GM19351 (cell line): Measurements from ENCODE around the gene SMIM14.
"Not testable (repeated sequence)": the region's sequence is repeated elsewhere in the genome, so short reads cannot be mapped to it uniquely, and the experiment has no call there.

ENCODE experiments used
- ATAC-seq: cut with Tn5 transposase; IDR thresholded peaks from one replicate; pipeline ENCODE4 v1.9.1; 2021; ENCODE audit warnings: mild to moderate bottlenecking, moderate library complexity; ENCODE audit not compliant: unreplicated experiment

Gene SMIM14

DNA sequence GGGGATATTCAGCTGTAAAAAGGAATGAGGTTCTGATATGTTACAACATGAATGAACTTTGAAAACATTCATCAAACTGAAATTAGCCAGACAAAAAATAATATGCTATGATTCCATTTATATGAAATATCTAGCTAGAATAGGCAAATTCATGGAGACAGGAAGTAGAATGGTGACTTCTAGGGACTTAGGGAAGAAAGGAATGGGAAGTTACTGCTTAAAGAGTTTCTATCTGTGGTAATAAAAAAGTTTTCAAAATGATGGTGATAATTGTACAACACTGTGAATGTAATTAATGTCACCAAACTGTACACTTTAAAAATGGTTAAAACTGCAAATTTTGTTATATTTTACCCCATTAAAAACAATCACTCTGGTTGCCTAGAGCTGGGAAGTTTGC, 30.2 kb downstream of the SMIM14 start:
- no peak for ATAC-seq

DNA sequence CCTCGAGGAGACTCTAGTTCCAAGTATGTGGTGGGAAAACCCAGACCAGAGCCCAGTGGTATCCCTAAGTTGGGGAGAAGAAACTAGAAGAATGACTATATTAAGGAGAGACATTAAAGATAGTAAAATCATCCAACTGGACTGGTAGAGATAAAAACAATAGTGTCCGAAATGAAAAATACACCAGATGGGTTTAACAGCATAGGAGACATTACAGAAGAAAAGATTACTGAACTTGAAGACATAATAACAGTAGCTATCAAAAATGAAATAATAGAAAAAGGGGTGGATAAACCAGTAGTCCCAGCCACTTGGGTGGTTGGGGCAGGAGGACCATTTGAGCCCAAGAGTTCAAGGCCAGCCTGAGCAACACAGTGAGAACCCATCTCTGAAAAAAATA, 31.9 kb downstream of the SMIM14 start:
- no peak for ATAC-seq

DNA sequence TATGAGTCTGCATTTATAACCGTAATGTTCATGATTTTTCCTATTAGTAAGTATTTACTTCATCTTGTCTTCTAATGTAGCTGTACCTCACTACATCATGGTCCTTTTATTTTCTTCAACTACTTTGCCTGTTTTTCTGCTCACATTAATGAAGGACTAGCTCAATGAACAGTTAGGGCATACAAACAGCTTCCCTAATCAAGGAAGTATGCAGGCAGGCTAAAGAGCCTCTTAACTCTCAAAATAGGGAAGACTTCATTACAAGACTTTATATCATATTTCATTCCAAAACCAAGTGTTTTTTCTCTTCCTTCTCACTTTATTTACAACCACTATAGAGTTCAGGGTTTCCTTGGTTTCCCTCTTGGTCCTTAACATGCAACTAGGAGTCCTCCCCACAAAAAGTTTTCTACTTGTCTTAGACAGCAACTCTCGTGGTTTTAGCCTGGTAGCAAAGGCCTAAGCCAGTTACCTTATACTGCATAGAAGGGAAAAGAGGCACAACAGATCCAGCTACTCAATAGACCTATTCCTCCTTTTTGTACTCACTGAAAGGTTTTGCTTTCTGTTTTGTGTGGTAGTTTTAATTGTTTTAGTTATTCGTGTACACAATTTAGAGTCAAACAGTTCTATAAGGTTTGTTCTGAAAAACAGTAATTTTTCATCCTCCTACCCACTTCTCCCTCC, 40.8 kb downstream of the SMIM14 start:
- no peak for ATAC-seq

DNA sequence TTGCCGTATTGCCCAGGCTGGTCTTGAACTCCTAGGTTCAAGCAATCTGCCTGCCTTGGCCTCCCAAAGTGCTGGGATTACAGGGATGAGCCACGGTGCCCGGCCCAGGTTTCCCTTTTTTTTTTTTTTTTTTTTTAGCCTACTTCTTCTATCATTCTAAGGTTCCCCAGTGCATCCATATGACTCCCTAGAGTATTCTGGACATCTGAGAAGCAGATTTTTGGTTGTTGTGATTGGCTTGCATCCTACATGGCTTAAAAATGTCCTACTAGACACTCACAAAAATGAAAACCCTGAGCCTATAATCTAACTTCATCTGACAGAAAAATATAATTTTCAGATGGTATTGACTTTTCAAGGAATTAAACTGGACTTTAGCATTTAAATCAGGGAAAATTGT, 41.7 kb downstream of the SMIM14 start:
- no peak for ATAC-seq

DNA sequence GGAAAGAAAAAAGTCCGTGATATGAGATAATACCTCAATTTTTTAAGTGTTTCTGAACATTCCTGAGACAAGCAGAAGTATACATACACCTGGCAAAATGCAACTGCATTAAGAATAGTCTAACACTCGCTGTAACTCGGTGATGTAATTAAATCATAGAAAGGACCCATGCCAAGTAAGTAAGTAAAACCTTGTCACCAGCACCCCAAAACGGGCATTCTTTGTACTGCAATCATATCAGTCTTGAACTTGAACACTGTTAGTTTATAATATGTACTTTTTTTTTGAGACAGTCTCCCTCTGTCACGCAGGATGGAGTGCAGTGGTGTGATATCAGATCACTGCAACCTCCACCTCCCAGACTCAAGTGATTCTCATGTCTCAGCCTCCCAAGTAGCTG, 47.4 kb downstream of the SMIM14 start:
- ATAC-seq: no peak

DNA sequence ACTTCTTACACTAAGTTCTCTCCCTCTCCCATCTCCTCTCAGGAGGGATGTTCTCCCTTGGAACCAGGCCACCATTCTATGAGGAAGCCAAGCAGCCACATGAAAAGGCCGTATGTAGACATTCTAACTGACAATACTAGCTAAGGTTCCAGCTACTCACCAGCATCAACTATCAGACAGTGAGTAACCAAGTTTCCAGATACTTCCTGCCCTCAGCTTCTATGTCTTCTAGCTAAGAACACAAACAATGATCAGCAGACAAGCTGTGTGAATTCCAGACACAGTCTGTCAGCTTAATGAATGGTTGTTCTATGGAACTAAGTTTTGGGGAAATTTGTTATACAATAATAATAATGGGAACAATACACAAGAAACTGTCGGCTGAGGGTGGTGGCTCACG, 50.8 kb downstream of the SMIM14 start:
- no peak for ATAC-seq

DNA sequence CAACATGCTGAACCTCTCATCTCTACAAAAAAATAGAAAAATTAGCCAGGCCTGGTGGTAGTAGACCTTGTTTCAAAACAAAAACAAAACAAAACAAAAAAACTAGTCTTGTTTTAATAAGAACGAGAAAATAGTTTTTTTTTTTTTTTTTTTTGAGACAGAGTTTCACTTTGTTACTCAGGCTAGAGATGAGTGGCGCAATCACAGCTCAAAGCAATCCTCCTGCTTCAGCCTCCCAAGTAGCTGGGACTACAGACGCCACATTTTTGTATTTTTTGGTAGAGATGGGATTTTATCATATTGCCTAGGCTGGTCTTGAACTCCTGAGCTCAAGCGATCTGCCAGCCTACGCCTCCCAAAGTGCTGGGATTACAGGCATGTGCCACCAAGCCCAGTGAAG, 63.7 kb downstream of the SMIM14 start:
- no peak for ATAC-seq

DNA sequence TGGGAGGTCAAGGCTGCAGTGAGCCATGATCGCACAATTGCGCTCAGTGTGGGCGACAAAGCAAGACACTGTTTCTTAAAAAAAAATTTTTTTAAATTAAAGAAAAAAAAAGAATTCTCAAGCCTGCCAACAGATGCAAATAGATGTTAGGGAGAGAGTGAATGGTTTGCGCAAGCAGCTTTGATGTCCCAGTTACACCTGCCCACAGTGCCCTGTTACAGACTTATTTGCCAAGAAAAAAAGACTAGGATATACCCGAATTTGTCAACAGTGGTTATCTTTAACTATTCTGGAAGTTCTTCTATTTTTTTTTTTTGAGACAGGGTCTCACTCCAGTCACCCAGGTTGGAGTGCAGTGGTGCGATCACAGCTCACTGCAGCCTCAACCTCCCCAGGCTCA, 67.2 kb downstream of the SMIM14 start:
- ATAC-seq: no peak

DNA sequence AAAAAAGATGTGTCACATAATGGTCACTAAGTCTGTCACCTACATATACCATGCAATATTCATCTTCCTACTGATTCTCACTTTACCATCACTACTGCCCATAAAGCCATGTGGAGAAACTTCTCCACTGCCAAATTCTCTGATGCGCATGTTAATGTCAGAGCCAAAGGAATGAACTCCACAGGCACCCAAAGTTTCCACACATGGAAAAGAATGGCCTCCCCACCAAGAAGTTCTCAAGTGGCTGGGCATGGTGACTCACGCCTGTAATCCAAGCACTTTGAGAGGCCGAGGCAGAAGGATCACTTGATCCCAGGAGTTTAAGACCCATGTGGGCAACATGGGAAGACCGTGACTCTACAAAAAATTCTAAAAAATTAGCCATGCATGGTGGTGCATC, 67.6 kb downstream of the SMIM14 start:
- ATAC-seq: no peak

DNA sequence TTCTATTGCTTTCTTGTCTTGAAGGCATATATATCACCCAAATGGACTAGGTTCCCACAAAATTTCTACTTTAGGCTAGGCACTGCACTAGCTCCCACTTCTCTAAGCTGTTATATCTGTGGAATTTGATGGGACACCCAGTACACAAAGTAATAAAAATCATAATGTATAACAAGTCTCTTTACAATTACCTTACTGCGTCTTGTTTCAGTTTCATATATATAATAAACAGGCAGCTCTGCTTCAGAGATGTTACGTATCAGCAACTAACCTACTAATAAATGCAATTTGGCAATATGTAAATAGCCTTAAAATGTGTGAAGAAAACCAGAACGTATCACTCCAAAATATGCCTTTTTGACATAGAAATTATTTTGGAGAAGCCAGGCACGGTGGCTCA, 69.5 kb downstream of the SMIM14 start:
- ATAC-seq: no peak

DNA sequence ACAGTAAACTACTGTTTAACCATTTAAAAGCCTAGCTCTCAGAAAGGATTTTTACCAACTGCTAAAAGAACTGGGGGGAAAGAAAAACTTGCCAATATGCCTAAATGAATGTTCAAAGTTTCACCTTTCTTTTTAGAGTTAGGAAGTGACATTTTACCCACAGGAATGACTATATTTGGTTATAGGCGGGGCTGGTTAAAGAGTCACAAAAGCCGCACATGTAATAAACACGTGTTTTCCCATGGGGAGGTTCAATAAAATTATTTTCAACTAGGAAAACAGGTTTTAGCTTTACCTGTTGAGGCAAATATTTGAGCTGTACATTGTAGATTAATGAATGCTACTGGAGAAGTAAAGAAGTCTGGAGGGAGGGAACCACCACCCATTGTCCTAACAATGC, 69.9 kb downstream of the SMIM14 start:
- ATAC-seq: no peak

DNA sequence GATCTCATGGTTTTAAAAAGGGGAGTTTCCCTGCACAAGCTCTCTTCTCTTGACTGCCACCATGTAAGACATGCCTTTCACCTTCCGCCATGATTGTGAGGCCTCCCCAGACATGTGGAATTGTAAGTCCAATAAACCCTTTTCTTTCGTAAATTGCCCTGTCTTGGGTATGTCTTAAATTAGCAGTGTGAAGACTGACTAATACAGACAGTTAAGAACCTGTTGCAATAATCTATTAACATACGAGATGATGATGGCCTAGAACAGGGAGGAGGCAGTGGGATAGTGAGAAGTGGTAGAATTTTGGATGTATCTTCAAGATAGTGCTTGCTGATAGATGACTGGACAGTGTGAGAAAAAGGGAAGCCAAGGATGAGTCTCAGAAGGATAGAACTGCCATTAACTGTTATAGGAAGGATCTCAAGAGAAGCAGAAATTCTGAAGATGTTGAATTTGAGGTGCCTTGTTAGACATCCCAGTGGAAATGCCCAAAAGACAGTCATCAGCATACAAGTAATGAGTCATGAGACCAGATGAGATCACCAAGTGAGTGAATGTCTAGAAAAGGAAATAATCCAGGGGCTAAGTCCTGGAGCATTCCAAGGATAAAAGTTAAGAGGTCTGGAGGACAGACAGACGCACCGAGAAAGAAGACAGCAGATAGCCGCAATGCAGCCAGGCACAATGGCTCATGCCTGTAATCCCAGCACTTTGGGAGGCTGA, 72.6 kb downstream of the SMIM14 start:
- ATAC-seq: no peak

DNA sequence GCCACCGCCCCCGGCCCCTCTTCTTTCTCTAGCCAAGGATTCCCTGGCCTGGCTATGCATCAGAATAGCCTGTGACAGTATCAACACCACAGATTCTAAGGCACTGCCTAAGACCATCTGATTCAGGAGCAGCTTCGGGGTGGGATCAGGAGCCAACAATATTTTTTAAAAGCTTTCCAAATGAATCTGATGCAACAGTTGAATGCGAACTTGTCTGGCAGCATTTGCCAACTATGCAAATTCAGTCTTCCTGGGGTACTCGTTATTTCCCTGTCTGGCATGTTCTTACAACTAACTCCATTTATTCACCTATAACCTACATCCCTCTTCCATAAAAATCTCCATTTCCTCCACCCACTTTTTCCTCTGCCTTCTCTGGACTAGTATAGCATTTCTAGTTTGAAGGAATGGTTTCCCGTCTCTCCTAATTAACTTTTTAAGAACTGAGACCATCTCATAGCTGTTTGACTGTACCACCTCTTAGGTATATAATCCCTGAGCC, 75.3 kb downstream of the SMIM14 start:
- no peak for ATAC-seq

DNA sequence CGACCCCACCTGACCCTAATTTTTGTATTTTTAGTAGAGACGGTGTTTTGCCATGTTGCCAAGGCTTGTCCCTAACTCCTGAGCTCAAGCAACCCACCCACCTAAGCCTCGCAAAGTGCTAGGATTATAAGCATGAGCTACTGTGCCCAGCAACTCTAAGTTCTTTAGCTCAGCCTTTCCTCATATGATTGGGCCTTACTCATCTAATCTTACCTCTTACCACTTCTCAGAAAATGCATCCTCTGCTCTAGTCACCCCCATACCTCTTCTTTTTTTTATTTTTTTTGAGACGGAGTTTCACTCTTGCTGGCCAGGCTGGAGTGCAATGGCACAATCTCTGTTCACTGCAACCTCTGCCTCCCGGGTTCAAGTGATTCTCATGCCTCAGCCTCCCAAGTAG, 75.9 kb downstream of the SMIM14 start:
- ATAC-seq: no peak

DNA sequence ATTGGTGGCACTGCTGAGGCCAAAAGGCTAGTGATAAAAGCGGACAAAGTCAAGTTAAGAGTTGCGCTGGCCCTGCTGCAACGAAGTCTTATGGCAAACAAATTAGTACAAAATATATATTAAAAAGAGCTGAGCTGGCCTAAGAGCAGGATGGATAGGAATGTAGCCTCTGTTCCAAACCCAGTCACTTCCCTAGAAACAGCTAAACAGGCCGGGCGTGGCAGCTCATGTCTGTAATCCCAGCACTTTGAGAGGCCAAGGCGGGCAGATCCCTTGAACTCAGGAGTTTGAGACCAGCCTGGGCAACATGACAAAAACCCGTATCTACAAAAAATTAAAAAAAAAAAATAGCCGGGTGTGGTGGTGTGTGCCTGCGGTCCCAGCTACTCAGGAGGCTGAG, 79.0 kb downstream of the SMIM14 start:
- no peak for ATAC-seq

DNA sequence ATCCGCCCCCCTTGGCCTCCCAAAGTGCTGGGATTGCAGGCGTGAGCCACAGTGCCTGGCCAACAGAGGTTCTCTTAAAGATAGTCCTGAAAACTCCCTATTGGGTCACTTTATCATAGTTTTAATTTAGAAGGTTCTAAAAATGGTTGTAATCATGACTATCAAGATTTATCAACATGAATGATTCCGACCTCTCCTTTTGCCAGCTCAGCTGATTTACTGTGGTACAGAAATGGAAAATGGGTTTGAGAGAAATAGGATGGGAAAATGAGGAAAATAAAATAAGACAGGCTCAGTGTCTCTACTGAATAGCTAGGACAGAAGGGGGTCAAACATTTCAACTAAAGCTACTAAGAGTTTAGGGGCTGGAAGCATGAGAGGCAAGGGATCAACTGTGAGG, 83.2 kb downstream of the SMIM14 start:
- ATAC-seq: no peak

DNA sequence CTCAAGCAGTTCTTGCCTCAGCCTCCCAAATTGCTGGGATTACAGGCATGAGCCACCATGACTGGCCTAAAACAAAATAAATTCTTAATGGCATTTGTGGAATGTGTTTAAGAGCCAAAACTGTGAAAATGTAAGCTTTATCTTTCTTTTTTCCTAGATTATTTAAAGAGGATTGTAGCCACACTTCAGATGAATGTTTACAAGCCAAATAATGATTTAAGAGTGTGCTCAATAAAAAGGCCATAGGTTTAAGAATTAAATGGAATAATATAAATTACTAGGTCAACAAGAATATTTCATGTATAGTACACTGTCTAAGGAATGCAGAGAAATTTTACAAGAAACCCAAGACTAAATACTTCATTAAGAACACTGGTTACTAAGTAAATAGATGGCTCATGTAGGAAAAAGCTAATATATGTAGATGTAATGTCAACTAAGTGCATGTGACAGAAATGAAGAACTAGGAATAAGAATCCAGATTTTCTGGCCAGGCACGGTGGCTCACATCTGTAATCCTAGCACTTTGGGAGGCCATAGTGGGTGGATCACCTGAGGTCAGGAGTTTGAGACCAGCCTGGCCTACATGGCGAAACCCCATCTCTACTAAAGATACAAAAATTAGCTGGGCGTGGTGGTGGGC, 90.1 kb downstream of the SMIM14 start:
- ATAC-seq: no peak

DNA sequence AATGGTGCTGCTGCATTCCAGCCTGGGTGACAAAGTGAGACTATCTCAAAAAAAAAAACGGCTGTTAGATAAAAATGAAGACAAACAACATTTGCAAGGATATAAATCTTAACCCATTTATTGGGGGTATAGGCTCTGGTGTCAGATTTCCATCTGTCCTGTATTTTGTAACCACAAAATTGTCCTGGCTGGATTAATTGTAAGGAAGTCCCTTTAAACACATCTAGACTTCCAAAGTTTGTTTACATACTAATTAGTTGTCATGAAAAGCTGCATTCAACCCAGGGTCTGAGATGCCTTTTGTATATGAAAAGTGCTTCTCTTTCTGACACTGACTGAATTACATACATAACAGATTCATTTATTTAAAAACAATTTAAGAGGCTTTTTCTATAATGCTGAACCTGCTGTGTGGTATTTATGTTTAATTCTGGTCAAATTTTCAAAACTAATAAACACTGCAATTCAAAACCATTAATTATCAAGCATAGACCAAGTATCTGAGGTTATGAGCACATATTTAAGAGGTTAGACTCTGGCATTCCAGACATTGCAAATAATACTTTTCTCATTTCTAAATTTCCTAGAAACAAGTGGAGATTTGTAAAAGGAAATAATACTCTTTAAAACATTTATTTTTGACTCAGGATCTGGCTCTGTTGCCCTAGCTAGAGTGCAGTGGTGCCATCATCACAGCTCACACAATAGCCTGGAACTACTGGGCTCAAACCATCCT, 93.9 kb downstream of the SMIM14 start:
- ATAC-seq: no peak

DNA sequence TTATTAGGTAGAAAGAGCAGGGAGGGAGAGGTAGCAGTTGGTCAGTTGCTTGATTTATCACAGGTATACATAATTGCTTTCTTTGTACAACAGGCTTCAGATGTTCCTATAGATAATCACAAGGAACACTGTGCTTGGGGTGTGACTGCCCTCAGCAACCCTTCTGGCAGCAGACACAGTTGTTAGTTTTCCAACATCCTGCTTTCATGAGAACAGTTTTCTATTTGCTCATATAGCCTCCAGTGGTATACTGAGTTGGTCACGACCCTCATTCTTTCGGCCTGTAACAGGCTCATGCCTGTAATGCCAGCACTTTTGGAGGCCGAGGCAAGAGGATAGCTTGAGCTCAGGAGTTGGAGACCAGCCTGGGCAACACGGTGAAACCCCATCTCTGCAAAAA, 94.6 kb downstream of the SMIM14 start:
- not testable (repeated sequence) for ATAC-seq

DNA sequence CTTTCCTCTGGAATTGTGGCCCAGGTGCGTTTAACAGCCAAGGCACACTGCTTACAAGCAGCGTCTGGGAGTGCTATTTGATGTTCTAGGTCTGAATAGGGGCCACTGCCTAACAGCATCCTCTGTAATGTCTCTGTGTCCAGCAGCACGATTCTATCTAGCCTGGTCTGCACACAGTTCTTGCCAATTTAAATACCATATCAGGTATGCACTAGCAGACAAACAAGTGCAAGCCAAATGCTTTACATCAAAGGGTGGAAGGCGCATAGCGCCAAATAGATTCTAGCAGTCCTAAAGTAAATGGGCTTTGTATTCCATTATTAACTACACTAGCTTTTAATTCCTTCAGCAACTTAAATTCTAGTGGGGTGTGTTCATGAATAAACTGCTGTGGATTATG, 95.6 kb downstream of the SMIM14 start:
- no peak for ATAC-seq

DNA sequence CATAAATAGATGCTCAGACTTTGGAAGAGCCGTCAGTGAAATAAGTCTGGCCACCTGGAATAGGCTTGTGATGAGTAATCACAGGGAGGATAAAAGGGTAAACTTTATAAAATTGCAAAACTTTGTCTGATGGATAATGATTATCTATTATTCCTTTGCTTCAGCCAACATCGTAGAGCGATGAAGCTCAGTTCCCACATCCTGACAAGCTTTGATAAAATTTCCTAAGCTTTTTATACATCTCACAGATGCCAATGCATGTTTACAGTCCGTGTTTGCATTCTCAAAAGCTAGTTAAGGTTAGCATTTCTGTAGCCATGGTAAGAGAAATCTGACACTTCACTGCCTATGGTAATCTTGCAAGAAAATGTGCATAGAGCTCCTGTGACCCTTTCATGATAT, 96.1 kb downstream of the SMIM14 start:
- no peak for ATAC-seq
